ENCODE data around the gene CTCFL. TPM values are rescaled to one million over a fixed set of nuclear protein-coding genes. Genes with fewer than 3 reads are reported as not detected.

Gene CTCFL
- total RNA-seq, 3 donors from 2014 or later (not counting 1 experiment from before 2014, with no cell fraction given): not detected

DNA sequence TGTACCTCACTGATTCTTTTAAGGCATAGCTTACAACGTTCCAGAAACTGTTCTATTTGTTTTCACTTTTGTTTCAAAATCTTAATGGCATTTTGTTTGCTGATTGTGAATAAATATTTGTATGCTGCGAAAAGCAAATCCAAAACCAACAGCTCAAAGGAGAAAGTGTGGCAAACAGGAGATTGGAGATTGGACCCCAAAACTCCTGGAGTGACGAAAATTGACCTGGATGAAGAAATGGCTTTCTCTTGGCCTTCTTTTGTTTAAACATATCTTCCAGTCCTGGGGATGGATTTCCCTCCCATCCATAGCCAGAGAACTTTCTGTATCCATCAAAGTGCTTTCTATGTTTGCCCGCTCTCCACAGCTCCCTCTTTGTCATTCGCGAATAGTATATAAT, 2.8 kb upstream of the CTCFL start:
- Histone ChIP-seq H3K4me3 (ENCODE audit: low read length) (no peak overlapping the region), H3K9me3 (ENCODE audit: control insufficient read depth, insufficient read depth, low read length) (no peaks in the 10 kb centered on the region), H3K36me3 (ENCODE audit: control insufficient read depth, insufficient read depth, low read length) (no peaks in the 10 kb centered on the region), H3K27ac (ENCODE audit: low read length) (no peak overlapping the region), H3K27me3 (ENCODE audit: control insufficient read depth, insufficient read depth, low read length) (no peaks in the 10 kb centered on the region), H3K4me1 (ENCODE audit: control insufficient read depth, insufficient read depth, low read length) (no peaks in the 10 kb centered on the region)
- H3K4me3 Mint-ChIP-seq: no peak overlapping the region
- peaks cover 0 to 2% of the 10 kb centered on the region in 2 donors for H3K27me3 Mint-ChIP-seq (ENCODE audit: low read depth in 2 of 2)
- intact Hi-C loops (cut with micrococcal nuclease): no loop called here
- H3K27ac Mint-ChIP-seq: no peak overlapping the region
- H3K4me1 Mint-ChIP-seq: no peaks in the 10 kb centered on the region
- no peaks in the 10 kb centered on the region for H3K9me3 Mint-ChIP-seq
- TF ChIP-seq, protein P1, sequence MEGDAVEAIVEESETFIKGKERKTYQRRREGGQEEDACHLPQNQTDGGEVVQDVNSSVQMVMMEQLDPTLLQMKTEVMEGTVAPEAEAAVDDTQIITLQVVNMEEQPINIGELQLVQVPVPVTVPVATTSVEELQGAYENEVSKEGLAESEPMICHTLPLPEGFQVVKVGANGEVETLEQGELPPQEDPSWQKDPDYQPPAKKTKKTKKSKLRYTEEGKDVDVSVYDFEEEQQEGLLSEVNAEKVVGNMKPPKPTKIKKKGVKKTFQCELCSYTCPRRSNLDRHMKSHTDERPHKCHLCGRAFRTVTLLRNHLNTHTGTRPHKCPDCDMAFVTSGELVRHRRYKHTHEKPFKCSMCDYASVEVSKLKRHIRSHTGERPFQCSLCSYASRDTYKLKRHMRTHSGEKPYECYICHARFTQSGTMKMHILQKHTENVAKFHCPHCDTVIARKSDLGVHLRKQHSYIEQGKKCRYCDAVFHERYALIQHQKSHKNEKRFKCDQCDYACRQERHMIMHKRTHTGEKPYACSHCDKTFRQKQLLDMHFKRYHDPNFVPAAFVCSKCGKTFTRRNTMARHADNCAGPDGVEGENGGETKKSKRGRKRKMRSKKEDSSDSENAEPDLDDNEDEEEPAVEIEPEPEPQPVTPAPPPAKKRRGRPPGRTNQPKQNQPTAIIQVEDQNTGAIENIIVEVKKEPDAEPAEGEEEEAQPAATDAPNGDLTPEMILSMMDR (IDR thresholded peaks at IDR 0.05): no peak
- DNase-seq (no peak), ATAC-seq (no peak)
- H3K36me3 Mint-ChIP-seq: no peaks in the 10 kb centered on the region
- WGBS (ENCODE audit: insufficient coverage): 96% methylated on average over 2 of the region's 6 CpGs

DNA sequence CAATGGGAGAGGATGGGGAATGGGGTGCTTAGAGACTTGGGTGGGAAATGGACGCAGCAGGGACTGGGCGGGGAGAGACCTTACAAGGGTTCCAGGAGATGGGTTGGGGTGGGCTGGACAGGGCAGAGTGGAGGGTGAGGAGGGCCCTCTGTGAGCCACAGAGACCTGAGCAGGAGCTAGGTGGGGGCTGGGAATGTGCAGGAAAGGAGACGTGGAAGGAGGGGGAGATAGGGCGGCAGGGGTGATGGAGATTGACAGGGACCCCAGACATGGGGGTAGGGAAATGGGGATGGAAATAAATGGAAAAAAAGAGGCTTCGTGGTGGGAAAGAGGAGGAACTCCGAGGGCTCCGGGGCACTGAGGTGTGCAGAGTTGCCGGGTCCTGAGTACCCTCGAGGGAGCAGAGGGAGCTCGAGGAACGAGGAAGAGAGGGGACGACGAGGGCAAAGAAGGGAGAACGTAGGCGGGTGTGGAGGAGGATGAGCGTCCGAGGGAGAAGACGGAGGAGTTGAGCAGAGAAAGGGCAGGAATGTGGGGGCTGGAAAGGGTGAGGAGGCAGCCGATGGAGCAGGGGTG, 2.0 kb upstream of the CTCFL start:
- 76% methylated on average over 19 of the region's 19 CpGs for WGBS (ENCODE audit: insufficient coverage)
- ATAC-seq (no peak), DNase-seq (no peak)
- intact Hi-C loops (cut with micrococcal nuclease): no loop called here
- no peaks in the 10 kb centered on the region for H3K4me1 ChIP-seq (ENCODE audit: control insufficient read depth, insufficient read depth, low read length)
- Mint-ChIP-seq H3K27ac (no peak overlapping the region), H3K27me3 (ENCODE audit: low read depth in 2 of 2) (no peaks in the 10 kb centered on the region), H3K36me3 (no peaks in the 10 kb centered on the region), H3K4me3 (no peak overlapping the region), H3K9me3 (no peaks in the 10 kb centered on the region), H3K4me1 (no peaks in the 10 kb centered on the region)
- no peaks in the 10 kb centered on the region for H3K27me3 ChIP-seq (ENCODE audit: control insufficient read depth, insufficient read depth, low read length)
- no peak overlapping the region for H3K4me3 ChIP-seq (ENCODE audit: low read length)
- TF ChIP-seq, protein P1 (IDR thresholded peaks at IDR 0.05): no peak
- H3K27ac ChIP-seq (ENCODE audit: low read length): no peak overlapping the region
- H3K36me3 ChIP-seq (ENCODE audit: control insufficient read depth, insufficient read depth, low read length): no peaks in the 10 kb centered on the region
- no peaks in the 10 kb centered on the region for H3K9me3 ChIP-seq (ENCODE audit: control insufficient read depth, insufficient read depth, low read length)

DNA sequence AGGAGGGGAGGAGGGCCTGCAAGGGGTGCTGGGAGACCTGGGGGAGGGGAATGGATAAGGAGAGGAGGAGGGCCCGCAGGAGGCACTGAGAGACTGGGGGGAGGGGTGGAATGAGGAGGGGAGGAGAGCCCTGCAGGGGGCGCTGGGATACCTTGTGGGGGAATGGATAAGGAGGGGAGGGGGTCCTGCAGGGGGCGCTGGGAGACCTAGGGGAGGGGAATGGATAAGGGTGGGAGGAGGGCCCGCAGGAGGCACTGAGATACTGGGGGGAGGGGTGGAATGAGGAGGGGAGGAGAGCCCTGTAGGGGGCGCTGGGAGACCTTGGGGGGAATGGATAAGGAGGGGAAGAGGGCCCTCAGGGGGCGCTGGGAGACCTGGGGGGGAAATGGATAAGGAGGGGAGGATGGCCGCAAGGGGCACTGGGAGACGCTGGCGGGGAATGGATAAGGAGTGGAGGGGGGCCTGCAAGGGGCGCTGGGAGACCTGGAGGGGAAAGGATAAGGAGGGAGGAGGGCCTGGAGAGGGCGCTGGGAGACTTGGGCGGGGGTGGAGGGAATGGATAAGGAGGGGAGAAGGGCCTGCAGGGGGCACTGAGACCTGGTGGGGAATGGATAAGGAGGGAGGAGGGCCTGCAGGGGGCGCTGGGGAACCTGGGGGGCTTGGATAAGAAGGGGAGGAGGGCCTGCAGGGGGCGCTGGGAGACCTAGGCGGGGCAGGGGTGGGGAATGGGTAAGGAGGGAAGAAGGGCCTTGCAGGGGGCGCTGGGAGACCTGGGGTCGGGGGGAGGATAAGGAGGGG, 1.3 kb upstream of the CTCFL start:
- ATAC-seq (no peak), DNase-seq (peak in 1 of 2 donors; percentile 17)
- Mint-ChIP-seq H3K27me3 (ENCODE audit: low read depth in 2 of 2) (no peaks in the 10 kb centered on the region), H3K4me3 (no peak overlapping the region), H3K27ac (no peak overlapping the region), H3K9me3 (no peaks in the 10 kb centered on the region), H3K36me3 (no peaks in the 10 kb centered on the region), H3K4me1 (no peaks in the 10 kb centered on the region)
- WGBS (ENCODE audit: insufficient coverage): 74% methylated on average over 17 of the region's 17 CpGs
- no peak overlapping the region for H3K4me3 ChIP-seq (ENCODE audit: low read length)
- H3K4me1 ChIP-seq (ENCODE audit: control insufficient read depth, insufficient read depth, low read length): no peaks in the 10 kb centered on the region
- H3K9me3 ChIP-seq (ENCODE audit: control insufficient read depth, insufficient read depth, low read length): no peaks in the 10 kb centered on the region
- H3K27me3 ChIP-seq (ENCODE audit: control insufficient read depth, insufficient read depth, low read length): no peaks in the 10 kb centered on the region
- TF ChIP-seq, protein P1 (IDR thresholded peaks at IDR 0.05): no peak
- no peaks in the 10 kb centered on the region for H3K36me3 ChIP-seq (ENCODE audit: control insufficient read depth, insufficient read depth, low read length)
- no peak overlapping the region for H3K27ac ChIP-seq (ENCODE audit: low read length)
- intact Hi-C loops (cut with micrococcal nuclease): no loop called here

Measured in natural killer cell (primary cell).